Cardiac ventricle fibroblast (primary cell): Measurements from ENCODE around the gene GPX5. TPM values are rescaled to one million over a fixed set of nuclear protein-coding genes. Genes with fewer than 3 reads are reported as not detected.

ENCODE experiments used
- total RNA-seq: library from RNA; depleted of rRNA; stranded (reverse); fragments of >200 nt; gene quantifications from 2 replicates; pipeline ENCODE4 v1.2.3, GENCODE V29; 2015

Gene GPX5
- not detected in 2 replicates for total RNA-seq

GRCh38 chr6:28525496-28526039 is at the start of gene GPX5:
TSS of gene GPX5 (plus strand) at chr6:28525881. CDS start at chr6:28526014, 133 bp downstream.

GRCh38 chr6:28515676-28516075 is 10.0 kb upstream of the GPX5 start, which contains the start of gene GPX6:
TSS of gene GPX6 (minus strand) at chr6:28515793. CDS start at chr6:28515743, 50 bp downstream.

Other genes starting within 250 kb of the GPX5 start
- 1.6 and 3.2 TPM in 2 replicates for gene PGBD1, start 244.3 kb upstream of the GPX5 start, total RNA-seq
- gene ZSCAN31, start 189.7 kb upstream of the GPX5 start, total RNA-seq: 10.1 and 14.4 TPM in 2 replicates
- 3.6 and 4.4 TPM in 2 replicates for gene ZKSCAN3, start 175.9 kb upstream of the GPX5 start, total RNA-seq
- gene ZSCAN12, start 126.1 kb upstream of the GPX5 start, total RNA-seq: 3.2 and 4.2 TPM in 2 replicates
- 1.4 and 1.5 TPM in 2 replicates for gene ZSCAN23, start 82.4 kb upstream of the GPX5 start, total RNA-seq
- not detected in 2 replicates for gene GPX6, start 10.1 kb upstream of the GPX5 start, total RNA-seq